ENCODE results near the gene NUSAP1.
"Not testable (repeated sequence)": the region's sequence is repeated elsewhere in the genome, so short reads cannot be mapped to it uniquely, and the experiment has no call there.

Gene NUSAP1

DNA sequence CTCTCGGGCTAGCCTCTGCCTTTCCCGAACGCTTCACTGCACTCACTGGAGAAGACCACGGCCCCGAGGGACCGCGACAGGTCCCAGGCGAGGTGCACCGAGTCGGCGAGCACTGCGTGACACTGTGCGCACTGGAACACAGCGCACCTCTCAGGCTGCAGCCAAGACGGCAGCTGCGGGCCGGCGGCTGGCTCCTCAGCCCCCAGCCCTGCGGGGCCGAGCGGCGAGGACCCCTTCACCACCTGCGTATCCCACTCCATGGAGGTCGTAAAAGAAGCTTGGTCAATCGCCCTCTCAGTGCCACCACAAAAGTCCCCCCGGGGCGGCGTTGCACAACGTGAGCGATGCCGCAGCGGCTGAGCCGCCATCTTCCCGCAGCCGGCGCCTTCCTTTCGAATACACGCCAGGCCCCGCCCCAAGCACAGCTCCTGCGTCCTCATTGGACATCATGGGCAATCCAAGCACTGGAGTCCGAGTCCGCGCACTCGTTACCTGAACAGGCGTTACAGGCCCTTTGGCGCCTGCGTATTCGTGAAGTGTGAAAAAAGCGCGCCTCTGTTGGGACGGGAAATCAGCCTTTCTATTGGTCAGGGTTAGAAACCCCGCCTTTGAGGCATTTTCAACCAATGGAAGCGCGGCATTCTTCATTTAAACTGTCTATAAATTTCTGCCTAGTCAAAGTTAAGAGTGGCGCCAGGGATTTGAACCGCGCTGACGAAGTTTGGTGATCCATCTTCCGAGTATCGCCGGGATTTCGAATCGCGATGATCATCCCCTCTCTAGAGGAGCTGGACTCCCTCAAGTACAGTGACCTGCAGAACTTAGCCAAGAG lies at the start of gene NUSAP1, which contains the start of gene OIP5:
Gene NUSAP1, plus strand, starts transcription at position 688 of the 832 bp plus-strand sequence. Its CDS starts 77 bp downstream, at position 765.
Gene OIP5, minus strand, starts transcription at position 398 of the 832 bp plus-strand sequence. Its CDS starts 30 bp downstream, at position 368.
- peak; percentile 100 for DNase-seq

- DNase-seq: peak; percentile 30
Observed at GRCh38 chr15:41282980-41283652, 49.6 kb upstream of the NUSAP1 start.

DNA sequence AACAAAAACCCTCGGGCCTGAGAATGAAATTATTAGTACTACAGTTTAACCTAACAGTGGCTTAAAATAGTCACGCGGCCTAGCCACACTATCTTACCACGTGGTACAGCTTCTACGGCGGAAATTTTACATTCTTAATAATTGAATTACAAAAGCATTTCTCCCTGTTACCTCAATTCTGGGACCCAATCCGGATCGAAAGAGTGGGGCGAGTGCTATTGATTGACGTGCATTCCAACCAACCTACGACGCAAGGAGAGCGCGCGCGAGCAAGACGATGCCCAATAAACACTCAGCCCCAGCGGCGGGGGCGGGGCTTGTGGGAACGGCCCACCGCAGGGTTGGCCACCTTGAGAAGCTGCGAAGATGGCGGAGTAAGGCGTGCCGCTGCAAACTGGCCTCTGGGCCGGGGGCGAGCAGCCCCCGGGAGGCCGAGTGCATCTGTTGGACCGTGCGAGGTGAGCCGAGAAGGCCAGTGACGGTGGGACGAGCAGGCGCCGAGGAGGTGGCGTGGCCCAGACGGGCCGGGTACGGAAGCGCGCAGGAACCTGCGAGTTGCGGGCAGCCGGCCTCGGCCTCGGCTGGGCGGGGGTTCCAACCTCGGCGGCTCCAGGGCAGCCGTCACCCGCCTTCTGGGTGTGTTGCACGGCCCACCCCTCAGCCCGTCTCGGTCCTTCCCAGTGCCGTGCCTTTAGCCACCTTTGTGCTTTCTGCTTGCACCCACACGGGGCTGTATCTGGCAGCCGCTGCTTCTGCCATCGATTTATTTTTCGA lies 48.8 kb upstream of the NUSAP1 start:
- DNase-seq: peak; percentile 100

- peak; percentile 80 for DNase-seq
Observed at GRCh38 chr15:41284427-41285177, 48.1 kb upstream of the NUSAP1 start.

DNA sequence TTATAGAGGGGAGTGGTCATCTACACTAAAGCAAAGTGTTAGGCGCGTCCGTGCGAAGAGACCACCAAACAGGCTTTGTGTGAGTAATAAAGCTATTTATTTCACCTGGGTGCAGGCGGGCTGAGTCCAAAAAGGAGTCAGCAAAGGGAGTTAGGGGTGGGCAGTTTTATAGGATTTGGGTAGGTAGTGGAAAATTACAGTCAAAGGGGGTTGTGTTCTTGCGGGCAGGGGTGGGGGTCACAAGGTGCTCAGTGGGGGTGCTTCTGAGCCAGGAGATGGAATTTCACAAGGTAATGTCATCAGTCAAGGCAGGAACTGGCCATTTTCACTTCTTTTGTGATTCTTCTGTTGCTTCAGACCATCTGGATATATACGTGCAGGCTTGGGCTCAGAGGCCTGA lies 47.4 kb upstream of the NUSAP1 start:
- DNase-seq: no peak

- no peak for DNase-seq
Observed at GRCh38 chr15:41286665-41287333, 45.9 kb upstream of the NUSAP1 start.

GRCh38 chr15:41288464-41288863 lies 44.2 kb upstream of the NUSAP1 start:
- no peak for DNase-seq

DNA sequence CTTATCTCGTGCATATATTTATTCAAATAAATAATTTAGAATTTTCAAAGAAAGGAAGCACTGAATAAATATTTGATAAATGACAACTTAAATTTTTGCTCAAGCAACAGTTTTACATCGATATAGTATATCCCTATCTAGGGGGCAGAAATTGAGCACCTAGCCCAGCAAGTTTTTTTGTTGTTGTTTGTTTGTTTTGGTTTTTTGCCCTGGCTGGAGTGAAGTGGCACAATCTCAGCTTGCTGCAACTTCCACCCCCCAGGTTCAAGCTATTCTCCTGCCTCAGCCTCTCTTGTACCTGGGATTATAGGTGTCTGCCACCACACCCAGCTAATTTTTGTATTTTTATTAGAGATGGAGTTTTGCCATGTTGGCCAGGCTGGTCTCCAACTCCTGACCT lies 42.7 kb upstream of the NUSAP1 start:
- no peak for DNase-seq

DNA sequence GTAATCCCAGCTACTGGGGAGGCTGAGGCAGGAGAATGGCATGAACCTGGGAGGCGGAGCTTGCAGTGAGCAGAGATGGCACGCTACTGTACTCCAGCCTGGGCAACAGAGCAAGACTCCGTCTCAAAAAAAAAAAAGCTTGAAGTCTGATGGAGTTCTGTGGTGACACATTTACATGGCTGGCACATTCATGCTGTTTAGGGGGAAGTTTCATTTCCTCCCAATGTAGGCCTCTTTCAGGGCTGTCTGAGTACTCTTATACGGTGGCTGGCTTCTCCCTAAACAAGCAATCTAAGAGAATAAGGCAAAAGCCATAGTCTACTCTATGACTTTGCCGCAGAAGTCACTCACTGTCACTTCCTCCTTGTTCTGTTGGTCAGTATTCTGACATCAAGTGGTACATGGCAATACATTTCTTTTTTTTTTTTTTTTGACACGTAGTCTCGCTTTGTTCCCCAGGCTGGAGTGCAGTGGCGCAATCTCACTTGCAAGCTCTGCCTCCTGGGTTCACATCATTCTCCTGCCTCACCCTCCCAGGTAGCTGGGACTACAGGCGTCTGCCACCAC lies 41.5 kb upstream of the NUSAP1 start:
- DNase-seq: no peak

DNA sequence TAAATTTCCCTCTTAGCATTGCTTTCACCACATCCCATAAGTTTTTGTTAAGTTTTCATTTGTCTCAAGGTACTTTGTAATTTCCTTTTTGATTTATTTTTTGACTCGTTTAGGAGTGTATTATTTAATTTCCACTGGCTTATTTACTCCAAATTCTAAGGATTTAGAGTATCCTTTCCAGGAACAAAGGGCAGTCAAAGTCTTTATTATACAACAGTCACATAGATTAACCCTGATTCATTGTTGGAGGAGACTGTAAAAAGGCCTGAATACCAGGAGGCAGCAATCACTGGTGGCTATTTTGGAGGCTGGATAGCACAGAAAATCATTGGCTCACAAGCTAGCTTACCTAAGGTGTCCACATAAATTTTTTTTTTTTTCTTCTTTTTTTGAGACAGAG lies 40.2 kb upstream of the NUSAP1 start:
- DNase-seq: no peak

DNA sequence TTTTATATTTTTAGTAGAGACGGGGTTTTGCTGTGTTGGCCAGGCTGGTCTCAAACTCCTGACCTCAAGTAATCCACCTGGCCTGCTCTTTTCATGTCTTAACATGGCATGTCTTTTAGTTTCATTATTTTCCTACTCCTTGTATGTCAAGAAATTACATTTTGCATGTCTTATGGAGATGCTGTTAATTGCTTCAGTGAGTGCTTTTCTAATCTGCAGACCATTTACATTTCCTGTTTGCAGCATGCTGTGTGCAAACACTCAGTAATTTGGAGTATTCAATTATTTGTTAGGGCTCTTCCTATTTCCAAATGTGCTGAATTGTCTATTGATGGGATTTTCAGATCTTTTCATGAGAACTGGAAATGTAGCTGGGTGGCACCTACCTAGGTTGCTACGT lies 31.5 kb upstream of the NUSAP1 start:
- not testable (repeated sequence) for DNase-seq

DNA sequence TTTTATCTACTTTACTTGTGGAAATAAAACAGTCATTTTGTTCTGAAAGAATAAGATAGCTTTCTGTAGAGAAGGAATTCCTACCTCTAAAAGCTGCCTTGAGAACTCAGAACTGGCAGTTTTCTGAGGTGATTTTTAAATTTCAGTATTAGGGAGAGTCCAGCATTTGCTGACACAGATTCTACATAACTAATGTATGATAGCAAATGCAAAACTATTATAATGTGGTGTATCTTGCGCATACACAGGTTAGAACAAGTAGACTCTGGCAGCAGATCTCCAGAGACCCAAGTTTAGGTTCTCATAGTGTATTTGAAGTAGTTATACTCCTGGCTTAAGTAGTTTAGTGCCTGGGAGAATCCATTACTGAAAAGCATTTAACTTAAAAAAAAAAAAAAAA lies 31.1 kb upstream of the NUSAP1 start:
- no peak for DNase-seq

- DNase-seq: no peak
Observed at GRCh38 chr15:41304149-41304770, 28.4 kb upstream of the NUSAP1 start.

DNA sequence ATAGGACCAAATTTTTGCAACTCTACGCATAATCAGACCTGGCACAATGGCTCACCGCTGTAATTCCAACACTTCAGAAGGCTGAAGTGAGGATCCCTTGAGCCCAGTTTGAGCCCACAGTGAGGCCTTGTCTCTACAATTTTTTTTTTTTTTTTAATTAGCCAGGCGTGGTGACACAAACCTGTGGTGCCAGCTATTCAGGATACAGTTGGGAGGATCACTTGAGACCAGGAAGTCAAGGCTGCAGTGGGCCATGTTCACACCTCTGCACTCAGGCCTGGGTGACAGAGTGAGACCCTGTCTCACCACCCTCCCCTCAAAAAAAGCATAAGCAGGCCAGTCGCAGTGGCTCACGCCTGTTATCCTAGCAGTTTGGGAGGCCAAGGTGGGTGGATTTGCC lies 25.0 kb upstream of the NUSAP1 start:
- DNase-seq: no peak

DNA sequence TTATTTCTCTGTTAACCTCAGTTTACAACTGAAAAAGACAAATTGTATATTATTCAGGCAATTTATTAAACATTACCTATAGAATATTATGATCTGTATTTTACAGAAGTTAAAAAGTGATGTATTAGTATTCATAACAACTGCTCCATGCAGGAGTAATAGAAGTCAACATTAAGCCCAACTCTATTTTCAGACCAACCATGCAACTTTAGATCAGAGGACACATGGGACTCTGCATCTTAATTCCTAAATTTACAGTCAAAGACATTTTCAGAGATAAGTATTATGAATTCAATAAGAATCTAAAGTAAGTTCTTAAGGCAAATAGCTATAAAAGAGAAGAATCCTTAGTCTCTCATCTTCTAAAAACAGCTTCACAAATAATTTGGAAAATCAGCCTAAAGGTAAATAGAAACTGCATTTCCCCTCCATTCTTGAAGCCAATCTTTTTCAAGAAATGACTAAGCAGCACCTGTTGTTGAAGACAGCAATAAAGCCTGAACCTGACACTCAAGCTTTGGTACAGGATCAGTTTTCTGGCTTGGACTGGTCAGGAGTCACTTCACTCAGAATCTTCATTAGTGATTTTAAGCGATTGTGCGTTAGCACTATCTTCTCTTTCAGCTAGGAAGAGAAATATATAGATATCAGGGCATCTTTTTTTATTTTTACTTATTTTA lies 23.3 kb upstream of the NUSAP1 start:
- no peak for DNase-seq

DNA sequence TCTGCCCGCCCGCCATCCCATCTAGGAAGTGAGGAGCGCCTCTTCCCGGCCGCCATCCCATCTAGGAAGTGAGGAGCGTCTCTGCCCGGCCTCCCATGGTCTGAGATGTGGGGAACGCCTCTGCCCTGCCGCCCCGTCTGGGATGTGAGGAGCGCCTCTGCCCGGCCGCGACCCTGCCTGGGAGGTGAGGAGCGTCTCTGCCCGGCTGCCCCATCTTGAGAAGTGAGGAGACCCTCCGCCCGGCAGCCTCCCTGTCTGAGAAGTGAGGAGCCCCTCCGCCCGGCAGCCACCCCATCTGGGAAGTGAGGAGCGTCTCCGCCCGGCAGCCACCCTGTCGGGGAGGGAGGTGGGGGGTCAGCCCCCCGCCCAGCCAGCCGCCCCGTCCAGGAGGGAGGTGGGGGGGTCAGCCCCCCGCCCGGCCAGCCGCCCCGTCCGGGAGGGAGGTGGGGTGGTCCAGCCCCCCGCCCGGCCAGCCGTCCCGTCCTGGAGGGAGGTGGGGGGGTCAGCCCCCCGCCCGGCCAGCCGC lies 11.8 kb upstream of the NUSAP1 start:
- not testable (repeated sequence) for DNase-seq

DNA sequence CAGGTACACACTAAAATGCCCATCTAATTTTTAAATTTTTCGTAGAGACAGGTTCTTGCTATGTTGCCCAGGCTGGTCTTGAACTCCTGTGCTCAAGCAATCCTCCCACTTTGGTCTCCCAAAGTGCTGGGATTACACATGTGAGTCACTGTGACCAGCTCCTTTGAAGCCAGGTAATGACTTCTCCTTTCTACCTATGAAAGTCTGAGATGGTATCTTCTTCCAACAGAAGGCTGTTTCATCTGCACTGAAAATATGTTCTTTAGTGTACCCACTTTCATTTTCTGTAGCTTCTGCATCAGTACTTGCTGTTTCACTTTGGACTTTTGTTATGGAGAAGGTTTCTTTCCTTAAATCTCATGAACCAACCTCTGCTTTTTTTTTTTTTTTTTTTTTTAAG lies 9.1 kb upstream of the NUSAP1 start:
- no peak for DNase-seq

- DNase-seq: peak; percentile 5
Observed at GRCh38 chr15:41331281-41331680, 1.4 kb upstream of the NUSAP1 start.

- no peak for DNase-seq
Observed at GRCh38 chr15:41331833-41332193, 868 bp upstream of the NUSAP1 start.

DNA sequence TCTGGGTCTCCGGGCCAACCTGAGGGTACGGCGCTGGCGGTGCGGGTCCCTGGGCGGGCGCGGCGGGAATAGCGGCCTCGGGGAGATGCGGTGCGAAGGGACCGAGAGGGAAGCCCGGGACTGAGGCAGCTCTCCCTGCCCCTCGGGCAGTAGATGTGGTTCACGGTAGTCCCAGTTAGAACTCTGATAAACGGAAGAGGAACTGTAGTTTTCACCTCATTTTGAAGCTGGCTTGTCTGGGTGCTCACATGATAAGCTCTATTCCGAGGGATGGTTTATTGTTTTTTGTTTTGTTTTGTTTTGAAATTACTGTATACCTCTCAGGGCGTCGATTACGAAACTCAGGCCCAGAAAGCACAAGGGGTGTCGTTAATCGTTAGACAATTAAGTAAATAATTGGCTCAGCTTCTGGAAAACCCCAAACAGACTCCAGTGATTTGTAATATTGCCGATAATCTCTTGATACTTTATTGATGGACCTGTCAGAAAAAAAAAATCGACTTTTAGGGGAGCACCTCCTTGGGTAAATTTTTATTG lies 413 bp downstream of the NUSAP1 start:
- DNase-seq: no peak

Measured in eye (tissue), 1 donor.